DMS153 (cell line): Measurements from ENCODE around the gene NSRP1.
"Not testable (repeated sequence)": the region's sequence is repeated elsewhere in the genome, so short reads cannot be mapped to it uniquely, and the experiment has no call there.

Experiments
- DNase-seq: peaks from one replicate; lab custom pipeline; 2025; lab: John Stamatoyannopoulos, UW

NSRP1 gene

GRCh38 chr17:30118635-30119034, 2.0 kb downstream of the NSRP1 start:
- DNase-seq = not testable (repeated sequence)

GRCh38 chr17:30124273-30124796, 7.7 kb downstream of the NSRP1 start:
- DNase-seq = no peak

GRCh38 chr17:30130121-30130520, 13.5 kb downstream of the NSRP1 start:
- no peak for DNase-seq

- no peak for DNase-seq
Observed at GRCh38 chr17:30132615-30133014, 16.0 kb downstream of the NSRP1 start.

- no peak for DNase-seq
Observed at GRCh38 chr17:30133197-30133596, 16.6 kb downstream of the NSRP1 start.

- no peak for DNase-seq
Observed at GRCh38 chr17:30134551-30134950, 17.9 kb downstream of the NSRP1 start.

- no peak for DNase-seq
Observed at GRCh38 chr17:30137158-30137557, 20.5 kb downstream of the NSRP1 start.

GRCh38 chr17:30147860-30148259, 31.2 kb downstream of the NSRP1 start:
- DNase-seq = not testable (repeated sequence)

- DNase-seq = no peak
Observed at GRCh38 chr17:30148376-30148775, 31.8 kb downstream of the NSRP1 start.

- no peak for DNase-seq
Observed at GRCh38 chr17:30151471-30151870, 34.9 kb downstream of the NSRP1 start.

- no peak for DNase-seq
Observed at GRCh38 chr17:30153463-30153862, 36.8 kb downstream of the NSRP1 start.

GRCh38 chr17:30155389-30155788, 38.8 kb downstream of the NSRP1 start:
- DNase-seq = no peak

- no peak for DNase-seq
Observed at GRCh38 chr17:30158896-30159625, 42.4 kb downstream of the NSRP1 start.

GRCh38 chr17:30160419-30161172, 44.0 kb downstream of the NSRP1 start:
- no peak for DNase-seq

- no peak for DNase-seq
Observed at GRCh38 chr17:30161601-30162000, 45.0 kb downstream of the NSRP1 start.

GRCh38 chr17:30164531-30164930, 47.9 kb downstream of the NSRP1 start:
- DNase-seq = no peak

GRCh38 chr17:30165147-30165546, 48.5 kb downstream of the NSRP1 start:
- no peak for DNase-seq

GRCh38 chr17:30165960-30166359, 49.3 kb downstream of the NSRP1 start:
- no peak for DNase-seq

GRCh38 chr17:30170415-30170987, 53.9 kb downstream of the NSRP1 start:
- DNase-seq = peak; percentile 40

- no peak for DNase-seq
Observed at GRCh38 chr17:30172560-30172959, 55.9 kb downstream of the NSRP1 start.

- DNase-seq = no peak
Observed at GRCh38 chr17:30173649-30174048, 57.0 kb downstream of the NSRP1 start.

- DNase-seq = no peak
Observed at GRCh38 chr17:30174556-30174955, 57.9 kb downstream of the NSRP1 start.

GRCh38 chr17:30176855-30177254, 60.2 kb downstream of the NSRP1 start:
- no peak for DNase-seq
